CD14-positive monocyte (primary cell): ENCODE data around the gene RFX7. TPM values are rescaled to one million over a fixed set of nuclear protein-coding genes. Genes with fewer than 3 reads are reported as not detected.

ENCODE experiments used
- DNase-seq, 3 donors: peaks; one replicate each; pipeline ENCODE4 v3.0.0-alpha.2; 2011 to 2022
- H2AFZ ChIP-seq: 2 replicates; pipeline ENCODE4 v1.6.0; 2012; ENCODE audit warnings: mild to moderate bottlenecking, low read depth, low read length, inconsistent platforms; ENCODE audit not compliant: insufficient read depth, poor library complexity, severe bottlenecking
- H3K27ac ChIP-seq, 2 donors: 1 replicate in 1 of 2; 2 replicates in 1 of 2; pipeline ENCODE4 v1.5.1; 2012 to 2013; ENCODE audit warnings: low read length in 2 of 2, control low read depth in 1 of 2, inconsistent platforms in 1 of 2, low read depth in 1 of 2, mild to moderate bottlenecking in 1 of 2
- H3K27me3 ChIP-seq, 2 donors: one replicate each; pipeline versions ENCODE4 v1.6.0 to v1.6.1; 2011 to 2013; ENCODE audit warnings: low read length in 2 of 2; ENCODE audit not compliant: control insufficient read depth in 2 of 2, insufficient read depth in 2 of 2
- H3K36me3 ChIP-seq, 2 donors: replicated peaks in 1 of 2; 1 replicate in 1 of 2; 2 replicates in 1 of 2; pipeline versions ENCODE4 v1.5.1 to v1.6.1; 2012 to 2013; ENCODE audit warnings: low read length in 2 of 2, control low read depth in 1 of 2, inconsistent platforms in 1 of 2, mild to moderate bottlenecking in 1 of 2; ENCODE audit not compliant: insufficient read depth in 2 of 2, control insufficient read depth in 1 of 2
- H3K4me1 ChIP-seq, 2 donors: 1 replicate in 1 of 2; 2 replicates in 1 of 2; pipeline versions ENCODE4 v1.5.1 to v1.6.1; 2012 to 2013; ENCODE audit warnings: low read length in 2 of 2, control low read depth in 1 of 2, inconsistent platforms in 1 of 2, mild to moderate bottlenecking in 1 of 2, moderate library complexity in 1 of 2; ENCODE audit not compliant: insufficient read depth in 2 of 2, control insufficient read depth in 1 of 2
- H3K4me2 ChIP-seq: replicated peaks from 2 replicates; pipeline ENCODE3; 2012; ENCODE audit warnings: low read length, moderate library complexity, mild to moderate bottlenecking; ENCODE audit not compliant: poor library complexity, severe bottlenecking; ENCODE audit errors: extremely low read depth
- H3K4me3 ChIP-seq, 3 experiments: fragments of 200-600 bp in 1 of 3; sonication (generic) in 1 of 3; replicated peaks in 1 of 3; 1 replicate in 2 of 3; 2 replicates in 1 of 3; pipeline ENCODE4 v1.5.1; 2011 to 2013; ENCODE audit warnings: low read length in 3 of 3, mild to moderate bottlenecking in 3 of 3, control low read depth in 2 of 3, low read depth in 2 of 3, inconsistent platforms in 1 of 3, moderate library complexity in 1 of 3
- H3K79me2 ChIP-seq: 2 replicates; pipeline ENCODE4 v1.6.0; 2012; ENCODE audit warnings: mild to moderate bottlenecking, control low read depth, inconsistent platforms, low read length, moderate library complexity; ENCODE audit not compliant: insufficient read depth
- H3K9ac ChIP-seq: 2 replicates; pipeline ENCODE4 v1.6.0; 2017; ENCODE audit warnings: low read length, mild to moderate bottlenecking; ENCODE audit not compliant: insufficient read depth, poor library complexity, severe bottlenecking
- H3K9me3 ChIP-seq, 2 donors: replicated peaks in 1 of 2; 1 replicate in 1 of 2; 2 replicates in 1 of 2; pipeline versions ENCODE4 v1.5.1 to v1.6.1; 2012 to 2013; ENCODE audit warnings: low read length in 2 of 2, control low read depth in 1 of 2; ENCODE audit not compliant: control insufficient read depth in 1 of 2, insufficient read depth in 1 of 2
- H4K20me1 ChIP-seq: 2 replicates; pipeline ENCODE4 v1.6.0; 2012; ENCODE audit warnings: mild to moderate bottlenecking, low read length, control low read depth, moderate library complexity; ENCODE audit not compliant: insufficient read depth
- H3K27ac Mint-ChIP-seq, 7 donors: one replicate each; pipeline ENCODE4 v1.8.0; 2020; ENCODE audit warnings: mild to moderate bottlenecking in 7 of 7, mixed read lengths in 7 of 7, moderate library complexity in 6 of 7, inconsistent platforms in 2 of 7
- H3K27me3 Mint-ChIP-seq, 3 donors: one replicate each; pipeline ENCODE4 v1.8.0; 2021 to 2022; ENCODE audit warnings: low read depth in 3 of 3, mild to moderate bottlenecking in 3 of 3, mixed read lengths in 3 of 3, moderate library complexity in 3 of 3, inconsistent platforms in 1 of 3
- H3K36me3 Mint-ChIP-seq, 2 donors: one replicate each; pipeline ENCODE4 v1.8.0; 2020; ENCODE audit warnings: mixed read lengths in 2 of 2, inconsistent platforms in 1 of 2, mild to moderate bottlenecking in 1 of 2
- H3K4me1 Mint-ChIP-seq: one replicate; pipeline ENCODE4 v1.8.0; 2020; ENCODE audit warnings: mild to moderate bottlenecking, mixed read lengths
- H3K4me3 Mint-ChIP-seq, 2 donors: one replicate each; pipeline ENCODE4 v1.8.0; 2020; ENCODE audit warnings: mild to moderate bottlenecking in 2 of 2, mixed read lengths in 2 of 2, moderate library complexity in 1 of 2
- H3K9me3 Mint-ChIP-seq, 7 donors: one replicate each; pipeline ENCODE4 v1.8.0; 2020 to 2022; ENCODE audit warnings: mixed read lengths in 7 of 7, mild to moderate bottlenecking in 6 of 7, moderate library complexity in 6 of 7, inconsistent platforms in 2 of 7
- WGBS: methylation state at CpG from one replicate; pipeline ENCODE4 v1.1.5; 2013; ENCODE audit warnings: missing lambda C conversion rate; ENCODE audit not compliant: insufficient coverage; 5-methylcytosine and 5-hydroxymethylcytosine counted together
- intact Hi-C, 2 donors: fragments of 100-400 bp; cut with micrococcal nuclease; formaldehyde crosslinking; loops; one replicate each; pipeline versions ENCODE4 v1.15.0 to v1.15.1; 2023
- polyA plus RNA-seq, 3 donors: library from polyadenylated mRNA; depleted of rRNA in 1 of 3; unstranded in 2 of 3; stranded (reverse) in 1 of 3; fragments of 300-500 nt in 2 of 3; fragments of >200 nt in 1 of 3; fragmentation: Illumina TruSeq in 2 of 3; gene quantifications; 1 replicate in 2 of 3; 2 replicates in 1 of 3; pipeline ENCODE4 v1.2.3, GENCODE V29; 2012 to 2021
- TF ChIP-seq, protein P1 (sequence below): fragments of 200-600 bp; IDR thresholded peaks from one replicate; pipeline ENCODE4 v1.8.0; 2022; ENCODE audit warnings: antibody characterized with exemption, mild to moderate bottlenecking

The RFX7 gene
- polyA plus RNA-seq, 3 donors, result 1.0 to 2.9 (median 1.2) TPM

DNA sequence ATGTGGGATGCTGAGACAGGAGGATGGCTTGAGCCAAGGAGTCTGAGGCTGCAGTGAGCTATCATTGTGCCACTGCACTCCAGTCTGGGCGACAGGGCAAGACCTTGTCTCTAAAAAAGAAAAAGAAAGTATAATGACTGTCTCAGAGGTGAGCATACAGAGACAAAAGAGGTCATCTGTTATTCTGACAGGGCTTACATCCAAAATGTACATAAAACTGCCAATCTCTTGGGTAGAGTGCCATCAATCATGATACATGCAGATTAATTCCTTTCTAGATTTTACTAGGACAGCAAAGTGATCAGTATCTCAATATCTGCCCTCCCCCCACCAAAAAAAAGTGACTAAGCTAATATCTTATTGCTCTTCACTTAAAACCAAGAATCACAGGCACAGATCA lies 41.0 kb downstream of the RFX7 start:
- intact Hi-C loops, result no loop called here
- Histone ChIP-seq H3K36me3 (peaks cover 0 to 3% of the 10 kb centered on the region in 2 donors), H3K9me3 (no peaks in the 10 kb centered on the region), H4K20me1 (peaks cover 24% of the 10 kb centered on the region), H3K4me1 (peaks cover 8 to 14% of the 10 kb centered on the region in 2 donors), H3K4me2 (no peak overlapping the region), H3K27ac (no peak overlapping the region), H3K4me3 (no peak overlapping the region), H3K27me3 (no peaks in the 10 kb centered on the region), H2AFZ (no peak overlapping the region), H3K9ac (no peak overlapping the region), H3K79me2 (peaks cover 77% of the 10 kb centered on the region)
- Mint-ChIP-seq H3K9me3 (peaks cover 0 to 6% (median 0%) of the 10 kb centered on the region in 7 donors), H3K36me3 (peaks cover 4 to 9% of the 10 kb centered on the region in 2 donors), H3K4me1 (peaks cover 37% of the 10 kb centered on the region), H3K27me3 (no peaks in the 10 kb centered on the region), H3K27ac (no peak overlapping the region), H3K4me3 (no peak overlapping the region)
- no peak for DNase-seq
- TF ChIP-seq, protein P1, sequence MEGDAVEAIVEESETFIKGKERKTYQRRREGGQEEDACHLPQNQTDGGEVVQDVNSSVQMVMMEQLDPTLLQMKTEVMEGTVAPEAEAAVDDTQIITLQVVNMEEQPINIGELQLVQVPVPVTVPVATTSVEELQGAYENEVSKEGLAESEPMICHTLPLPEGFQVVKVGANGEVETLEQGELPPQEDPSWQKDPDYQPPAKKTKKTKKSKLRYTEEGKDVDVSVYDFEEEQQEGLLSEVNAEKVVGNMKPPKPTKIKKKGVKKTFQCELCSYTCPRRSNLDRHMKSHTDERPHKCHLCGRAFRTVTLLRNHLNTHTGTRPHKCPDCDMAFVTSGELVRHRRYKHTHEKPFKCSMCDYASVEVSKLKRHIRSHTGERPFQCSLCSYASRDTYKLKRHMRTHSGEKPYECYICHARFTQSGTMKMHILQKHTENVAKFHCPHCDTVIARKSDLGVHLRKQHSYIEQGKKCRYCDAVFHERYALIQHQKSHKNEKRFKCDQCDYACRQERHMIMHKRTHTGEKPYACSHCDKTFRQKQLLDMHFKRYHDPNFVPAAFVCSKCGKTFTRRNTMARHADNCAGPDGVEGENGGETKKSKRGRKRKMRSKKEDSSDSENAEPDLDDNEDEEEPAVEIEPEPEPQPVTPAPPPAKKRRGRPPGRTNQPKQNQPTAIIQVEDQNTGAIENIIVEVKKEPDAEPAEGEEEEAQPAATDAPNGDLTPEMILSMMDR, result no peak
- 100% methylated on average over 1 of the region's 1 CpG for WGBS

DNA sequence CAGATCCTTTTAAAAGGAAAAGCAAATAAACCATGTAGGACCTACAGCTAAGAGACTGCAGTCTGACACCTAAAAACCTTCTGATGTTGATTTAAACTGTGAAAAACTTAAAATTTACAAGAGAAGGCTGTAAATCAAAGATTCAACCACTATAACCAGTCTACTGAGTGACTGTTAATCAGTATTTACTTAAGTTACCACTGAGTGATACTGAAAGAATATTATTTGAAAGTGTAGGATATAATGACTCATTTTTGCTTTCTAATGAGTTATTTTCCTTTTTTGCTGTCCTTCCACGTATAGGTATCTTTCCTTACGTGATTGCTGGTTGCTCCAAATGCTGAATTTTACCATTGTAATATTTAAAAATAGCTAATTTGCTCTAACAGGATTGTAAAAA lies 44.6 kb downstream of the RFX7 start:
- H3K27me3 ChIP-seq, result no peaks in the 10 kb centered on the region
- H4K20me1 ChIP-seq, result peaks cover 22% of the 10 kb centered on the region
- TF ChIP-seq, protein P1, result no peak
- no peaks in the 10 kb centered on the region for H3K9me3 ChIP-seq
- H3K27me3 Mint-ChIP-seq, result no peaks in the 10 kb centered on the region
- no peak overlapping the region for H3K4me2 ChIP-seq
- no peak overlapping the region for H3K4me3 Mint-ChIP-seq
- peaks cover 0 to 6% (median 0%) of the 10 kb centered on the region in 7 donors for H3K9me3 Mint-ChIP-seq
- H3K36me3 ChIP-seq, result peaks cover 0 to 3% of the 10 kb centered on the region in 2 donors
- no peak overlapping the region for H3K9ac ChIP-seq
- no peak for DNase-seq
- no peak overlapping the region for H3K27ac ChIP-seq
- H3K27ac Mint-ChIP-seq, result no peak overlapping the region
- H2AFZ ChIP-seq, result no peak overlapping the region
- H3K4me1 ChIP-seq, result peaks cover 4% of the 10 kb centered on the region in 2 donors
- no CpG with 5 or more reads among the region's 2 CpGs for WGBS
- H3K4me3 ChIP-seq, result no peak overlapping the region
- H3K36me3 Mint-ChIP-seq, result peaks cover 8 to 13% of the 10 kb centered on the region in 2 donors
- H3K4me1 Mint-ChIP-seq, result peaks cover 7% of the 10 kb centered on the region
- intact Hi-C loops, result no loop called here
- peaks cover 73% of the 10 kb centered on the region for H3K79me2 ChIP-seq
